Body of pancreas (tissue), 4 donors: Measurements from ENCODE around the gene DTYMK.

Experiments used
- POLR2A ChIP-seq, 3 donors: fragments of 450-650 bp; IDR thresholded peaks; one replicate each; pipeline ENCODE4 v1.6.1; 2016; ENCODE audit warnings: antibody characterized with exemption in 3 of 3, mild to moderate bottlenecking in 2 of 3
- TF ChIP-seq, protein P1 (sequence below), 7 experiments: fragments of 450-650 bp in 4 of 7; fragments of 200-600 bp in 3 of 7; sonication (generic) in 3 of 7; IDR thresholded peaks; one replicate each; pipeline ENCODE4 v1.5.1; 2016 to 2019; ENCODE audit warnings: antibody characterized with exemption in 7 of 7

DNA sequence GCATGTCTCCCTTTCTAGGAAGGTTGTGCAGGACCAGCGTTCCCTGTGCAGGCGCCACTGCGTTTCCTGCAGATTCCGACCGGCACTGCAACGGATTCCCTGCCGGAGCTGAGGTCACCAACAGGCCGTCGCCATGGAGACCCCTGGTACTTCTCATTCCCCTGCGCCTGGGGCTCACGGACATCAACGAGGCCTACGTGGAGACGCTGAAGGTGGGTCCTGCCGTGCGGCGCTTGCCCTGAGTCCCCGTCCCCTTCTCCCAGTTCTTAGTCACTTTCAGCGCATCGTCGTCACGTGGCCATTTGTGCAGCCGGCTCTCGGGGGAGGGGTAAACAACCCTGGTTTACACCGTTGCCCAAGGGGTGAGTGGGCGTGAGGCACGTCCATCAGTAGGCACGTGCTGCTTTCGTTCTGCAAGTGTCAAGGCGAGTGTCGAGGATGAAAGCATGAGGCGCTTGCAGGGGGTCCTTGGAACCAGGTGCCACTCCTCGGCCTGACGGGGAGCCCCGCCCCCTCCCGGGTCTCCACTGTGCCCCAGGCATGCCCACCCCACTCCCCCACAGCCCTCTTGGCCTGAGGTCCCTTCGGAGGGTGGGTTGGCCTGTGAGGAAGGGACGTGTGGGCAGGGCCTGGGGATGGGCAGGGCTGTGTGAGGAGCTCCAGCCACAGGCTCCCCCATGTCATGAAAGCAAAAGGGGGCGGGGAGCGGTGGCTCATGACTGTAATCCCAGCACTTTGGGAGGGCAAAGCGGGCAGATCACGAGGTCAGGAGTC, 19.8 kb downstream of the DTYMK start:
- TF ChIP-seq, protein P1, sequence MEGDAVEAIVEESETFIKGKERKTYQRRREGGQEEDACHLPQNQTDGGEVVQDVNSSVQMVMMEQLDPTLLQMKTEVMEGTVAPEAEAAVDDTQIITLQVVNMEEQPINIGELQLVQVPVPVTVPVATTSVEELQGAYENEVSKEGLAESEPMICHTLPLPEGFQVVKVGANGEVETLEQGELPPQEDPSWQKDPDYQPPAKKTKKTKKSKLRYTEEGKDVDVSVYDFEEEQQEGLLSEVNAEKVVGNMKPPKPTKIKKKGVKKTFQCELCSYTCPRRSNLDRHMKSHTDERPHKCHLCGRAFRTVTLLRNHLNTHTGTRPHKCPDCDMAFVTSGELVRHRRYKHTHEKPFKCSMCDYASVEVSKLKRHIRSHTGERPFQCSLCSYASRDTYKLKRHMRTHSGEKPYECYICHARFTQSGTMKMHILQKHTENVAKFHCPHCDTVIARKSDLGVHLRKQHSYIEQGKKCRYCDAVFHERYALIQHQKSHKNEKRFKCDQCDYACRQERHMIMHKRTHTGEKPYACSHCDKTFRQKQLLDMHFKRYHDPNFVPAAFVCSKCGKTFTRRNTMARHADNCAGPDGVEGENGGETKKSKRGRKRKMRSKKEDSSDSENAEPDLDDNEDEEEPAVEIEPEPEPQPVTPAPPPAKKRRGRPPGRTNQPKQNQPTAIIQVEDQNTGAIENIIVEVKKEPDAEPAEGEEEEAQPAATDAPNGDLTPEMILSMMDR (IDR thresholded peaks at IDR 0.05) = no peak
- no peak for TF ChIP-seq POLR2A (IDR thresholded peaks at IDR 0.05)
